Thyroid gland (tissue), 4 donors: ENCODE measurements around the gene DOCK2. TPM values are rescaled to one million over a fixed set of nuclear protein-coding genes. Genes with fewer than 3 reads are reported as not detected.

Experiments used
- DNase-seq, 2 donors: peaks; one replicate each; pipeline ENCODE4 v3.0.0-alpha.2; 2019
- H3K27ac ChIP-seq, 3 donors: fragments of 200-600 bp; sonication (generic); 1 replicate in 2 of 3; 2 replicates in 1 of 3; pipeline ENCODE4 v1.5.1; 2016 to 2019; ENCODE audit warnings: mild to moderate bottlenecking in 1 of 3, moderate library complexity in 1 of 3
- H3K27me3 ChIP-seq: fragments of 200-600 bp; sonication (generic); one replicate; pipeline ENCODE4 v1.5.1; 2019
- H3K36me3 ChIP-seq, 2 donors: fragments of 200-600 bp; sonication (generic); one replicate each; pipeline ENCODE4 v1.5.1; 2016 to 2019
- H3K4me1 ChIP-seq, 2 donors: fragments of 200-600 bp; sonication (generic); one replicate each; pipeline ENCODE4 v1.5.1; 2017 to 2019
- H3K4me3 ChIP-seq, 3 donors: fragments of 200-600 bp; sonication (generic); replicated peaks in 1 of 3; 1 replicate in 2 of 3; 2 replicates in 1 of 3; pipeline ENCODE4 v1.5.1; 2016; ENCODE audit warnings: mild to moderate bottlenecking in 1 of 3
- H3K9me3 ChIP-seq: fragments of 200-600 bp; sonication (generic); one replicate; pipeline ENCODE4 v1.5.1; 2017
- CTCF ChIP-seq, 6 experiments: fragments of 200-600 bp in 3 of 6; fragments of 450-650 bp in 3 of 6; sonication (generic) in 3 of 6; IDR thresholded peaks; one replicate each; pipeline ENCODE4 v1.5.1; 2016 to 2019; ENCODE audit warnings: antibody characterized with exemption in 6 of 6, mild to moderate bottlenecking in 2 of 6, inconsistent platforms in 1 of 6, moderate library complexity in 1 of 6
- POLR2A ChIP-seq, 2 donors: fragments of 450-650 bp; IDR thresholded peaks; one replicate each; pipeline ENCODE4 v1.6.1; 2017; ENCODE audit warnings: antibody characterized with exemption in 2 of 2, mild to moderate bottlenecking in 2 of 2, moderate library complexity in 1 of 2
- WGBS, 2 donors: methylation state at CpG; one replicate each; pipeline ENCODE4 v1.1.5; 2017; 5-methylcytosine and 5-hydroxymethylcytosine counted together
- intact Hi-C: fragments of 100-400 bp; cut with DNase I; formaldehyde crosslinking; loops from one replicate; pipeline ENCODE4 v1.15.1; 2023
- total RNA-seq, 4 donors: library from RNA; depleted of rRNA; stranded (reverse); fragments of >200 nt; gene quantifications; one replicate each; pipeline ENCODE4 v1.2.3, GENCODE V29; 2016

The DOCK2 gene
- total RNA-seq, 4 donors from 2014 or later, result 4.3 to 14.1 (median 8.6) TPM

- Histone ChIP-seq H3K36me3 (no peaks in the 10 kb centered on the region), H3K9me3 (no peaks in the 10 kb centered on the region), H3K4me1 (no peaks in the 10 kb centered on the region), H3K27ac (no peak overlapping the region), H3K27me3 (no peaks in the 10 kb centered on the region), H3K4me3 (no peak overlapping the region)
- intact Hi-C loops, result no loop called here
- TF ChIP-seq CTCF (IDR thresholded peaks at IDR 0.05) (no peak), POLR2A (IDR thresholded peaks at IDR 0.05) (no peak)
- WGBS, 2 donors, result 88 to 96% methylated on average over 1 of the region's 1 CpG
- DNase-seq, result no peak
Measured at GRCh38 chr5:169971780-169972179, 334.7 kb downstream of the DOCK2 start.

DNA sequence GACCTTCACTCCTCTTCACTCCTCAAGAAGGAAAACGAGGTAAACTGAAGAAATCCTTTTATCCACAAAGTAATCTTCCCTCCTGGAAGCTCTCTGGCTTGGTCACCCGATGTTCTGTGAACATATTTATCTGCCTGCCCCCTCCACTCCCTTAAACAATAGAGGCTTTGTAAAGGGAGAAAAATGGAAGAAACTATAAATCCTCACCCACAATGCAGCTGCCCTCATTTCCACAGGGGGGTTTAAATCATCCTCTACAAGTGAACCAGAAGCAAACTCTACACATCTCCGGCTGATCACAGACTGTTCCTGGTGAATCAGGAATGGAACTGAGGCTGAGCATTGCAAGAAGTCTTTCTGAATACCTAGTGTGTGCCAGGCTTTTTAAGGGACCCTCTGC lies 336.0 kb downstream of the DOCK2 start:
- Histone ChIP-seq H3K27ac (no peak overlapping the region), H3K4me3 (no peak overlapping the region), H3K27me3 (no peaks in the 10 kb centered on the region), H3K4me1 (no peaks in the 10 kb centered on the region), H3K36me3 (no peaks in the 10 kb centered on the region), H3K9me3 (no peaks in the 10 kb centered on the region)
- WGBS, 2 donors, result 72 to 76% methylated on average over 3 of the region's 3 CpGs
- no peak for DNase-seq
- TF ChIP-seq POLR2A (IDR thresholded peaks at IDR 0.05) (no peak), CTCF (IDR thresholded peaks at IDR 0.05) (no peak)
- intact Hi-C loops, result no loop called here

GRCh38 chr5:169974121-169974770 lies 337.2 kb downstream of the DOCK2 start:
- intact Hi-C loops, result no loop called here
- no peaks in the 10 kb centered on the region for H3K36me3 ChIP-seq
- 80 to 85% methylated on average over 6 of the region's 6 CpGs for WGBS, 2 donors
- no peak overlapping the region for H3K4me3 ChIP-seq
- peaks cover 0 to 5% of the 10 kb centered on the region in 2 donors for H3K4me1 ChIP-seq
- TF ChIP-seq CTCF (IDR thresholded peaks at IDR 0.05), result no peak
- TF ChIP-seq POLR2A (IDR thresholded peaks at IDR 0.05), result no peak
- no peak for DNase-seq
- H3K27ac ChIP-seq, result no peak overlapping the region
- H3K27me3 ChIP-seq, result no peaks in the 10 kb centered on the region
- no peaks in the 10 kb centered on the region for H3K9me3 ChIP-seq

GRCh38 chr5:169978714-169979113 lies 341.6 kb downstream of the DOCK2 start:
- intact Hi-C loops, result no loop called here
- peaks cover 0 to 10% of the 10 kb centered on the region in 2 donors for H3K4me1 ChIP-seq
- no peak overlapping the region for H3K27ac ChIP-seq
- H3K36me3 ChIP-seq, result no peaks in the 10 kb centered on the region
- no peaks in the 10 kb centered on the region for H3K27me3 ChIP-seq
- DNase-seq, result no peak
- no peak overlapping the region for H3K4me3 ChIP-seq
- 23 to 34% methylated on average over 7 of the region's 7 CpGs for WGBS, 2 donors
- H3K9me3 ChIP-seq, result no peaks in the 10 kb centered on the region
- TF ChIP-seq CTCF (IDR thresholded peaks at IDR 0.05) (no peak), POLR2A (IDR thresholded peaks at IDR 0.05) (no peak)

- no peak for DNase-seq
- no peaks in the 10 kb centered on the region for H3K27me3 ChIP-seq
- H3K9me3 ChIP-seq, result no peaks in the 10 kb centered on the region
- no peaks in the 10 kb centered on the region for H3K36me3 ChIP-seq
- H3K27ac ChIP-seq, result no peak overlapping the region
- 16 to 19% methylated on average over 3 of the region's 3 CpGs for WGBS, 2 donors
- peaks cover 0 to 10% of the 10 kb centered on the region in 2 donors for H3K4me1 ChIP-seq
- intact Hi-C loops, result loop anchor here (5.0 kb wide), 1 partner anchor 278 kb away; no protein-coding TSS in a partner anchor
- H3K4me3 ChIP-seq, result no peak overlapping the region
- TF ChIP-seq CTCF (IDR thresholded peaks at IDR 0.05), result no peak
- no peak for TF ChIP-seq POLR2A (IDR thresholded peaks at IDR 0.05)
Measured at GRCh38 chr5:169979871-169980270, 342.8 kb downstream of the DOCK2 start.
